Endodermal cell (in vitro differentiated cells): ENCODE results near the gene RALGPS1. TPM values are rescaled to one million over a fixed set of nuclear protein-coding genes. Genes with fewer than 3 reads are reported as not detected.

Experiments used
- DNase-seq: peaks from one replicate; pipeline ENCODE4 v3.0.0-alpha.2; 2017
- H3K27ac ChIP-seq: 2 replicates; pipeline ENCODE4 v1.5.1; 2013; ENCODE audit warnings: mild to moderate bottlenecking, low read depth, low read length, moderate library complexity
- H3K27me3 ChIP-seq: 2 replicates; pipeline ENCODE4 v1.6.1; 2013; ENCODE audit warnings: mild to moderate bottlenecking, low read length, moderate library complexity; ENCODE audit not compliant: insufficient read depth, control insufficient read depth, poor library complexity, severe bottlenecking
- H3K36me3 ChIP-seq: 2 replicates; pipeline ENCODE4 v1.7.0; 2013; ENCODE audit warnings: mild to moderate bottlenecking, low read length, moderate library complexity; ENCODE audit not compliant: control insufficient read depth, insufficient read depth
- H3K4me1 ChIP-seq: one replicate; pipeline ENCODE4 v1.7.0; 2013; ENCODE audit warnings: low read length; ENCODE audit not compliant: control insufficient read depth, insufficient read depth
- H3K4me3 ChIP-seq: 2 replicates; pipeline ENCODE4 v1.5.1; 2013; ENCODE audit warnings: mild to moderate bottlenecking, low read length, moderate library complexity
- H3K9ac ChIP-seq: 2 replicates; pipeline ENCODE4 v1.6.1; 2013; ENCODE audit warnings: mild to moderate bottlenecking, low read length, moderate library complexity; ENCODE audit not compliant: poor library complexity, severe bottlenecking; ENCODE audit errors: extremely low read depth
- H3K9me3 ChIP-seq: 2 replicates; pipeline ENCODE4 v1.6.1; 2013; ENCODE audit warnings: mild to moderate bottlenecking, low read length, moderate library complexity; ENCODE audit not compliant: control insufficient read depth
- H3K27ac Mint-ChIP-seq: 2 replicates; pipeline ENCODE4 v1.8.0; 2020; ENCODE audit warnings: mixed read lengths
- H3K27me3 Mint-ChIP-seq: 2 replicates; pipeline ENCODE4 v1.8.0; 2021; ENCODE audit warnings: mild to moderate bottlenecking, mixed read lengths; ENCODE audit not compliant: insufficient read depth
- H3K36me3 Mint-ChIP-seq: 2 replicates; pipeline ENCODE4 v1.8.0; 2020; ENCODE audit warnings: low read depth, mixed read lengths
- H3K4me1 Mint-ChIP-seq: 2 replicates; pipeline ENCODE4 v1.8.0; 2020; ENCODE audit warnings: mixed read lengths
- H3K4me3 Mint-ChIP-seq: 2 replicates; pipeline ENCODE4 v1.8.0; 2020; ENCODE audit warnings: mild to moderate bottlenecking, moderate library complexity, mixed read lengths
- H3K9me3 Mint-ChIP-seq: 2 replicates; pipeline ENCODE4 v1.8.0; 2020; ENCODE audit warnings: mild to moderate bottlenecking, mixed read lengths
- WGBS, 2 experiments: methylation state at CpG; one replicate each; pipeline versions ENCODE4 v1.1.5 to v1.1.7; 2013; ENCODE audit warnings: missing lambda C conversion rate in 2 of 2, mixed read lengths in 1 of 2; ENCODE audit not compliant: insufficient coverage in 1 of 2, insufficient read length in 1 of 2; 5-methylcytosine and 5-hydroxymethylcytosine counted together
- total RNA-seq, 2 donors: library from RNA; stranded (reverse); fragmentation: NEBNext Ultra II Directional in 1 of 2; extraction: Animal tissue kit (Norgen Biotek cat#: 25700) in 1 of 2; gene quantifications; 2 replicates in 1 of 2; 3 replicates in 1 of 2; pipeline ENCODE4 v1.2.1, GENCODE V29; 2021
- TF ChIP-seq, protein P1 (sequence below): fragments of 200-600 bp; sonication (generic); conservative IDR thresholded peaks from 2 replicates; pipeline ENCODE4 v1.5.0; 2021; ENCODE audit warnings: antibody characterized with exemption, mild to moderate bottlenecking

The RALGPS1 gene
- total RNA-seq, 2 donors from 2014 or later: 23.3 to 25.0 TPM

GRCh38 chr9:127219520-127219919 is 304.9 kb downstream of the RALGPS1 start:
- no peaks in the 10 kb centered on the region for H3K4me1 ChIP-seq
- Mint-ChIP-seq H3K36me3 (no peaks in the 10 kb centered on the region), H3K27ac (no peak overlapping the region), H3K4me1 (peaks cover 3% of the 10 kb centered on the region), H3K4me3 (no peak overlapping the region), H3K27me3 (peaks cover 24% of the 10 kb centered on the region), H3K9me3 (no peaks in the 10 kb centered on the region)
- H3K9ac ChIP-seq: no peak overlapping the region
- no peaks in the 10 kb centered on the region for H3K9me3 ChIP-seq
- TF ChIP-seq, protein P1, sequence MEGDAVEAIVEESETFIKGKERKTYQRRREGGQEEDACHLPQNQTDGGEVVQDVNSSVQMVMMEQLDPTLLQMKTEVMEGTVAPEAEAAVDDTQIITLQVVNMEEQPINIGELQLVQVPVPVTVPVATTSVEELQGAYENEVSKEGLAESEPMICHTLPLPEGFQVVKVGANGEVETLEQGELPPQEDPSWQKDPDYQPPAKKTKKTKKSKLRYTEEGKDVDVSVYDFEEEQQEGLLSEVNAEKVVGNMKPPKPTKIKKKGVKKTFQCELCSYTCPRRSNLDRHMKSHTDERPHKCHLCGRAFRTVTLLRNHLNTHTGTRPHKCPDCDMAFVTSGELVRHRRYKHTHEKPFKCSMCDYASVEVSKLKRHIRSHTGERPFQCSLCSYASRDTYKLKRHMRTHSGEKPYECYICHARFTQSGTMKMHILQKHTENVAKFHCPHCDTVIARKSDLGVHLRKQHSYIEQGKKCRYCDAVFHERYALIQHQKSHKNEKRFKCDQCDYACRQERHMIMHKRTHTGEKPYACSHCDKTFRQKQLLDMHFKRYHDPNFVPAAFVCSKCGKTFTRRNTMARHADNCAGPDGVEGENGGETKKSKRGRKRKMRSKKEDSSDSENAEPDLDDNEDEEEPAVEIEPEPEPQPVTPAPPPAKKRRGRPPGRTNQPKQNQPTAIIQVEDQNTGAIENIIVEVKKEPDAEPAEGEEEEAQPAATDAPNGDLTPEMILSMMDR: no peak
- no peak overlapping the region for H3K4me3 ChIP-seq
- DNase-seq: peak; percentile 22
- H3K27ac ChIP-seq: no peak overlapping the region
- 89% methylated on average over 2 to 6 of the region's 6 CpGs for WGBS, 2 experiments
- peaks cover 35% of the 10 kb centered on the region for H3K27me3 ChIP-seq
- H3K36me3 ChIP-seq: no peaks in the 10 kb centered on the region

- Histone ChIP-seq H3K9me3 (no peaks in the 10 kb centered on the region), H3K4me1 (no peaks in the 10 kb centered on the region), H3K27ac (no peak overlapping the region), H3K27me3 (peaks cover 45% of the 10 kb centered on the region), H3K36me3 (no peaks in the 10 kb centered on the region), H3K4me3 (no peak overlapping the region), H3K9ac (no peak overlapping the region)
- Mint-ChIP-seq H3K36me3 (no peaks in the 10 kb centered on the region), H3K27ac (no peak overlapping the region), H3K4me3 (no peak overlapping the region), H3K9me3 (no peaks in the 10 kb centered on the region), H3K27me3 (peaks cover 34% of the 10 kb centered on the region), H3K4me1 (peaks cover 2% of the 10 kb centered on the region)
- TF ChIP-seq, protein P1: no peak
- DNase-seq: peak; percentile 18
- WGBS, 2 experiments: 91% methylated on average over 1 to 2 of the region's 2 CpGs
These were observed 307.1 kb downstream of the RALGPS1 start for GRCh38 chr9:127221695-127222094.

DNA sequence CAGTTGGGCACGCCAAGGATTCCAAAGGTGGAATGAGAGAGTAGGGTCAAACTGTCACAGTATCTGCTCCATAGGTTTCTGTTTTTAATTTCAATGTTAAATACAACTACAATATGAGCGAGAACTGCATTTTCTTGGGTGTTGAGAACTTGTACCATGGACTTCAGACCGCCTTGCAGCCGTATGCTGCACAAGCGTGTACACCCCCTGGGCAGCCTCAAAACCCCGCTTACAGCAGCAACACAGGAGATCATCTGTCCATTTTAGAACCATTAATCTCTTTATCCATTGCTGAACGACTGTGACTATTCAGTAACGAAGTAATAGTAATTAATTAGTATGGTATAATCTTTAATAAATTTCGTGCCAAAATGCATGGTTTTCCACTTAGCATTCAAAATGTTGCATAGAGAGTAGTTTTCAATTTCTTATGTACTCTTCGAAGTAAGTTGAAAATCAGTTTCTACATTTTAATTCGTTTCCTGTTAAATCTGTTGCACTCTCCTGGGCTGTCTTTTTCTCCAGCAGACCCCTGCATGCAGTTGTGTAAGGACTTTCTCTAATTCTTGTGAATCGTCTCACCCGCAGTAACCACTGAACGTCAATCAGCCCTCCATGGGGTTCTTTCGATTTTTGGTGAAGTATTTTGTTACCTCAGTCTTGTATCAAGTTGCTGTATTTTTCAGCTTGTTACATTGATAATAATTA is 308.0 kb downstream of the RALGPS1 start:
- 92 to 95% methylated on average over 7 to 15 of the region's 15 CpGs for WGBS, 2 experiments
- no peak overlapping the region for H3K27ac Mint-ChIP-seq

More for the DNA sequence above, 308.0 kb downstream of the RALGPS1 start:
- Histone ChIP-seq H3K4me1 (no peaks in the 10 kb centered on the region), H3K27me3 (peaks cover 52% of the 10 kb centered on the region), H3K9ac (no peak overlapping the region), H3K9me3 (no peaks in the 10 kb centered on the region), H3K4me3 (no peak overlapping the region), H3K27ac (no peak overlapping the region), H3K36me3 (no peaks in the 10 kb centered on the region)
- TF ChIP-seq, protein P1: no peak
- DNase-seq: peak; percentile 11
- Mint-ChIP-seq H3K4me3 (no peak overlapping the region), H3K9me3 (no peaks in the 10 kb centered on the region), H3K4me1 (peaks cover 2% of the 10 kb centered on the region), H3K36me3 (no peaks in the 10 kb centered on the region), H3K27me3 (peaks cover 42% of the 10 kb centered on the region)
